Endothelial cell (in vitro differentiated cells): ENCODE data around the gene TUFT1. TPM values are rescaled to one million over a fixed set of nuclear protein-coding genes. Genes with fewer than 3 reads are reported as not detected.
A peak's percentile ranks its signal among the peaks of the same experiment; 100 is the strongest.

Experiments
- DNase-seq: peaks from one replicate; pipeline ENCODE4 v3.0.0; 2021; ENCODE audit warnings: low spot score
- H3K27ac Mint-ChIP-seq: one replicate; pipeline ENCODE4 v1.8.0; 2021; ENCODE audit warnings: mixed read lengths, inconsistent platforms; ENCODE audit not compliant: unreplicated experiment
- H3K27me3 Mint-ChIP-seq: one replicate; pipeline ENCODE4 v1.8.0; 2021; ENCODE audit warnings: mild to moderate bottlenecking, moderate library complexity, mixed read lengths, inconsistent platforms; ENCODE audit not compliant: unreplicated experiment
- H3K36me3 Mint-ChIP-seq: one replicate; pipeline ENCODE4 v1.8.0; 2021; ENCODE audit warnings: mild to moderate bottlenecking, low read depth, mixed read lengths, inconsistent platforms; ENCODE audit not compliant: unreplicated experiment
- H3K4me1 Mint-ChIP-seq: one replicate; pipeline ENCODE4 v1.8.0; 2021; ENCODE audit warnings: mild to moderate bottlenecking, mixed read lengths, inconsistent platforms; ENCODE audit not compliant: unreplicated experiment
- H3K4me3 Mint-ChIP-seq: one replicate; pipeline ENCODE4 v1.8.0; 2021; ENCODE audit warnings: mild to moderate bottlenecking, mixed read lengths, inconsistent platforms; ENCODE audit not compliant: unreplicated experiment
- H3K9me3 Mint-ChIP-seq: one replicate; pipeline ENCODE4 v1.8.0; 2021; ENCODE audit warnings: mixed read lengths, inconsistent platforms; ENCODE audit not compliant: unreplicated experiment
- total RNA-seq: library from RNA; stranded (reverse); fragmentation: NEBNext Ultra II Directional; extraction: Animal tissue kit (Norgen Biotek cat#: 25700); gene quantifications from one replicate; pipeline ENCODE4 v1.2.1, GENCODE V29; 2021; ENCODE audit not compliant: unreplicated experiment
- TF ChIP-seq, protein P1 (sequence below): fragments of 200-600 bp; sonication (generic); IDR thresholded peaks from one replicate; pipeline ENCODE4 v1.5.0; 2021; ENCODE audit warnings: antibody characterized with exemption; ENCODE audit not compliant: unreplicated experiment

The TUFT1 gene
- total RNA-seq, 1 donor from 2014 or later, result 11.2 TPM

- no peak overlapping the region for H3K27ac Mint-ChIP-seq
Observed at GRCh38 chr1:151553659-151554058, 13.6 kb downstream of the TUFT1 start.

GRCh38 chr1:151556052-151556451 lies 15.9 kb downstream of the TUFT1 start:
- no peak for DNase-seq

More at GRCh38 chr1:151553659-151554058, 13.6 kb downstream of the TUFT1 start:
- Mint-ChIP-seq H3K4me3 (peak overlapping the region; percentile 50), H3K36me3 (no peaks in the 10 kb centered on the region), H3K27me3 (peaks cover 2% of the 10 kb centered on the region), H3K9me3 (no peaks in the 10 kb centered on the region), H3K4me1 (peaks cover 12% of the 10 kb centered on the region)
- TF ChIP-seq, protein P1, sequence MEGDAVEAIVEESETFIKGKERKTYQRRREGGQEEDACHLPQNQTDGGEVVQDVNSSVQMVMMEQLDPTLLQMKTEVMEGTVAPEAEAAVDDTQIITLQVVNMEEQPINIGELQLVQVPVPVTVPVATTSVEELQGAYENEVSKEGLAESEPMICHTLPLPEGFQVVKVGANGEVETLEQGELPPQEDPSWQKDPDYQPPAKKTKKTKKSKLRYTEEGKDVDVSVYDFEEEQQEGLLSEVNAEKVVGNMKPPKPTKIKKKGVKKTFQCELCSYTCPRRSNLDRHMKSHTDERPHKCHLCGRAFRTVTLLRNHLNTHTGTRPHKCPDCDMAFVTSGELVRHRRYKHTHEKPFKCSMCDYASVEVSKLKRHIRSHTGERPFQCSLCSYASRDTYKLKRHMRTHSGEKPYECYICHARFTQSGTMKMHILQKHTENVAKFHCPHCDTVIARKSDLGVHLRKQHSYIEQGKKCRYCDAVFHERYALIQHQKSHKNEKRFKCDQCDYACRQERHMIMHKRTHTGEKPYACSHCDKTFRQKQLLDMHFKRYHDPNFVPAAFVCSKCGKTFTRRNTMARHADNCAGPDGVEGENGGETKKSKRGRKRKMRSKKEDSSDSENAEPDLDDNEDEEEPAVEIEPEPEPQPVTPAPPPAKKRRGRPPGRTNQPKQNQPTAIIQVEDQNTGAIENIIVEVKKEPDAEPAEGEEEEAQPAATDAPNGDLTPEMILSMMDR, result no peak
- DNase-seq, result no peak

DNA sequence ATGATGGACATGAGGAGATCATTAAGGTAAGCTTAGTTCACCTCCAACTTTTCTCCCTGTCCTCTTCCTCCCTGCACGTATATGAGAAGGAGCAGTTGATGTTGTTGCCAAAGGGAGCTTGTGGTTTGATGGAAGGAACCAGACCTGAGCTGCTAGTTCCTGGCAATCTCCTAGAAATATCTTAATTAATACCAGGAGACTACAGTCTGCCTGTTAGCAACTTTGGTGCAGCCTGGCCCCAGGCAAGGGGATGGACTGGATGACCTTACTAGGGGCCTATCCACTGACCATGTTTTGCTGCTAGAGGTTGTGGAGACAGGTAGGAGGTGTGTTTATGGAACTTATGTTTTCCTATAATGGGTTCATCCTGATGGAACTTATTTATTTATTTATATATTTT lies 22.6 kb downstream of the TUFT1 start:
- TF ChIP-seq, protein P1, result no peak
- Mint-ChIP-seq H3K4me3 (no peak overlapping the region), H3K4me1 (peaks cover 12% of the 10 kb centered on the region), H3K9me3 (no peaks in the 10 kb centered on the region), H3K27ac (no peak overlapping the region), H3K27me3 (peaks cover 2% of the 10 kb centered on the region), H3K36me3 (peaks cover 5% of the 10 kb centered on the region)
- no peak for DNase-seq

More at GRCh38 chr1:151556052-151556451, 15.9 kb downstream of the TUFT1 start:
- H3K27me3 Mint-ChIP-seq, result peaks cover 2% of the 10 kb centered on the region
- TF ChIP-seq, protein P1, result no peak
- no peaks in the 10 kb centered on the region for H3K9me3 Mint-ChIP-seq
- H3K4me3 Mint-ChIP-seq, result no peak overlapping the region
- no peaks in the 10 kb centered on the region for H3K36me3 Mint-ChIP-seq
- no peak overlapping the region for H3K27ac Mint-ChIP-seq
- peaks cover 17% of the 10 kb centered on the region for H3K4me1 Mint-ChIP-seq

- Mint-ChIP-seq H3K4me3 (no peak overlapping the region), H3K4me1 (peaks cover 8% of the 10 kb centered on the region), H3K27me3 (peaks cover 2% of the 10 kb centered on the region), H3K36me3 (peaks cover 5% of the 10 kb centered on the region), H3K27ac (no peak overlapping the region), H3K9me3 (no peaks in the 10 kb centered on the region)
- no peak for DNase-seq
- TF ChIP-seq, protein P1, result no peak
Observed at GRCh38 chr1:151563376-151563775, 23.3 kb downstream of the TUFT1 start.

GRCh38 chr1:151565502-151566189 lies 25.5 kb downstream of the TUFT1 start:
- peaks cover 9% of the 10 kb centered on the region for H3K36me3 Mint-ChIP-seq
- no peak for DNase-seq
- H3K9me3 Mint-ChIP-seq, result no peaks in the 10 kb centered on the region

More at GRCh38 chr1:151565502-151566189, 25.5 kb downstream of the TUFT1 start:
- TF ChIP-seq, protein P1, result no peak
- peaks cover 1% of the 10 kb centered on the region for H3K27me3 Mint-ChIP-seq
- H3K4me3 Mint-ChIP-seq, result no peak overlapping the region
- H3K27ac Mint-ChIP-seq, result no peak overlapping the region
- H3K4me1 Mint-ChIP-seq, result no peaks in the 10 kb centered on the region
